CD4-positive, alpha-beta T cell treated with Interleukin-12 subunit alpha and Interleukin-12 subunit beta, for 1 hour (primary cell): ENCODE data around the gene OBP2B.
A peak's percentile ranks its signal among the peaks of the same experiment; 100 is the strongest.

Source experiments
- DNase-seq: peaks from one replicate; pipeline ENCODE4 v3.0.0-alpha.2; 2020

OBP2B gene

DNA sequence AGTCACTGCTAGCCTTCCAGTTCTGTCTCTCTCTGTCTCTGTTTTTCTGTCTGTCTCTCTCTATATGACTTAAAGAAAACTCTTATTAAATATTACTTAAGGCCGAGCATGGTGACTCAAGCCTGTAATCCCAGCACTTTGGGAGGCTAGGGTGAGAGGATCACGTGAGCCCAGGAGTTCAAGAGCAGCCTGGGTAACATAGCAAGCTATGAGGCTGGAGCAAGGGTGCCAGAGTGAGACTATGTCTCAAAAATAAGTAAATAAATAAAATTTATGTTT lies 43.7 kb downstream of the OBP2B start:
- no peak for DNase-seq

GRCh38 chr9:133164191-133164590 lies 44.9 kb downstream of the OBP2B start:
- DNase-seq: no peak

- peak; percentile 40 for DNase-seq
These were observed 45.4 kb downstream of the OBP2B start, which contains the start of gene GBGT1 for GRCh38 chr9:133163504-133164172. Gene GBGT1, minus strand, starts transcription at chr9:133163914. Its CDS starts 1,502 bp downstream, at chr9:133162412.

GRCh38 chr9:133162861-133163503 lies 46.1 kb downstream of the OBP2B start:
- DNase-seq: no peak

DNA sequence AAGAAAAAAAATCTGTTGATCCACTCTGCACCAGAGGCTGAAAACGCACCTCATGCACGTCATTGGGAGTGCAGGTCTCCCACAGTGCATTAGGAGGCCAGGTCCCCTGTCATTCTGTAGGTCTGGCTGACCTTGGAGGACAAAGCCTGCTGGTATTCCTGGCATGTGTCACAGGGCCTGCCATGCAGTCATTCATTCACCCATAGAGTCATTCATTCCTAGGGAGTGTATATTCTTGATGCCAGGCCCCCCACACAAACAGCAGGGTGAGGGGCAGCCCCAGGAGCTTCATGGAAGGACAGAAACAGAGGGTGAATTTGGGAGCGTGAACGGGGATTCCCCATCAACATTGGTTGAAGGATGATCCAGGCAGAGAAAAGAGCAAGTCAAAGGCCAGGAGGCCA lies 47.5 kb downstream of the OBP2B start:
- no peak for DNase-seq

- peak; percentile 55 for DNase-seq
These were observed 48.1 kb downstream of the OBP2B start for GRCh38 chr9:133160742-133161546.

DNA sequence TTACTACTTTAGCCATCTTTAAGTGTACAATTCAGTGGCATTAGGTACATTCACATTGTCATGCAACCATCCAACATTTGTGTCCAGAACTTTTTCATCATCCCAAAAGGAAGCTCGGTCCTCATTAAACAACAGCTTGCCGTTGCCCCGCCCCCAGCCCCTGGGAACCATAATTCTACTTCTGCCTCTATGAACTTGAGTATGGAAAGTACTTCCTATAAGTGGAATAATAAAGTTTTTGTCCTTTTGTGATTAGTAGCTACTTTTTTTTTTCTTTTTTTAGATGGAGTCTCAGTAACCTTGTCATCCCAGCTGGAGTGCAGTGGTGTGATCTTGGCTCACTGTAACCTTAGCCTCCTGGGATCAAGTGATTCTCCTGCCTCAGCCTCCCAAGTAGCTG lies 50.4 kb downstream of the OBP2B start:
- no peak for DNase-seq
